ENCODE measurements around the gene RIMS1.

The RIMS1 gene

DNA sequence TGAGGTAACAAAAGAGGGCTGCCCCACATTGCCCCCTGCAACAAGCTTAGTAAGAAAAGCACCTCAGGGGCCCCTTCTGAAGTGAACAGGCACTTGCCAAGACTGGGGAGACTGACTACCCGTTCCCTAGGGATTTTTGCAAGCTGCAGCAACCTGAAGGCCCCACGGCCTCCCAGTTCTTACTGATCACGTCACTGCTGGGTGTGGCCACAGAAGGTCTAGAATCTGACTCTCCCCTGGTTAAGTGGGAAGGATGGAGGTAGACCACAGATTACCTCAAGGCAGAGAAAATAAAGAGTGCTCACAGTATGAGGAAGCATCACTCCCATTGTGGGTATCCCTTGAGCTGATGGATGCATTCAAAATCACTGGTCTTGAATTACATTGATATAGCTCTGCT is 534.1 kb downstream of the RIMS1 start:
- H3K27me3 ChIP-seq (ENCODE audit: insufficient read depth, poor library complexity, severe bottlenecking), result peaks cover 6% of the 10 kb centered on the region
- DNase-seq (ENCODE audit: low read depth in 1 of 2, low spot score in 1 of 2), result no peak
- H3K27ac ChIP-seq (replicated peaks), result no peak overlapping the region
- H3K4me3 ChIP-seq (replicated peaks; ENCODE audit: insufficient read depth, low read length), result no peak overlapping the region
- TF ChIP-seq POLR2AphosphoS5 (IDR thresholded peaks at IDR 0.05; ENCODE audit: low read depth) (no peak), SPI1 (IDR thresholded peaks at IDR 0.05; ENCODE audit: borderline replicate concordance, low read depth) (no peak), GABPA (IDR thresholded peaks at IDR 0.05; ENCODE audit: low read depth) (no peak)
- TF ChIP-seq, protein P1, sequence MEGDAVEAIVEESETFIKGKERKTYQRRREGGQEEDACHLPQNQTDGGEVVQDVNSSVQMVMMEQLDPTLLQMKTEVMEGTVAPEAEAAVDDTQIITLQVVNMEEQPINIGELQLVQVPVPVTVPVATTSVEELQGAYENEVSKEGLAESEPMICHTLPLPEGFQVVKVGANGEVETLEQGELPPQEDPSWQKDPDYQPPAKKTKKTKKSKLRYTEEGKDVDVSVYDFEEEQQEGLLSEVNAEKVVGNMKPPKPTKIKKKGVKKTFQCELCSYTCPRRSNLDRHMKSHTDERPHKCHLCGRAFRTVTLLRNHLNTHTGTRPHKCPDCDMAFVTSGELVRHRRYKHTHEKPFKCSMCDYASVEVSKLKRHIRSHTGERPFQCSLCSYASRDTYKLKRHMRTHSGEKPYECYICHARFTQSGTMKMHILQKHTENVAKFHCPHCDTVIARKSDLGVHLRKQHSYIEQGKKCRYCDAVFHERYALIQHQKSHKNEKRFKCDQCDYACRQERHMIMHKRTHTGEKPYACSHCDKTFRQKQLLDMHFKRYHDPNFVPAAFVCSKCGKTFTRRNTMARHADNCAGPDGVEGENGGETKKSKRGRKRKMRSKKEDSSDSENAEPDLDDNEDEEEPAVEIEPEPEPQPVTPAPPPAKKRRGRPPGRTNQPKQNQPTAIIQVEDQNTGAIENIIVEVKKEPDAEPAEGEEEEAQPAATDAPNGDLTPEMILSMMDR (IDR thresholded peaks at IDR 0.05; ENCODE audit: insufficient read depth, low read length), result no peak
- TF ChIP-seq, protein P2, sequence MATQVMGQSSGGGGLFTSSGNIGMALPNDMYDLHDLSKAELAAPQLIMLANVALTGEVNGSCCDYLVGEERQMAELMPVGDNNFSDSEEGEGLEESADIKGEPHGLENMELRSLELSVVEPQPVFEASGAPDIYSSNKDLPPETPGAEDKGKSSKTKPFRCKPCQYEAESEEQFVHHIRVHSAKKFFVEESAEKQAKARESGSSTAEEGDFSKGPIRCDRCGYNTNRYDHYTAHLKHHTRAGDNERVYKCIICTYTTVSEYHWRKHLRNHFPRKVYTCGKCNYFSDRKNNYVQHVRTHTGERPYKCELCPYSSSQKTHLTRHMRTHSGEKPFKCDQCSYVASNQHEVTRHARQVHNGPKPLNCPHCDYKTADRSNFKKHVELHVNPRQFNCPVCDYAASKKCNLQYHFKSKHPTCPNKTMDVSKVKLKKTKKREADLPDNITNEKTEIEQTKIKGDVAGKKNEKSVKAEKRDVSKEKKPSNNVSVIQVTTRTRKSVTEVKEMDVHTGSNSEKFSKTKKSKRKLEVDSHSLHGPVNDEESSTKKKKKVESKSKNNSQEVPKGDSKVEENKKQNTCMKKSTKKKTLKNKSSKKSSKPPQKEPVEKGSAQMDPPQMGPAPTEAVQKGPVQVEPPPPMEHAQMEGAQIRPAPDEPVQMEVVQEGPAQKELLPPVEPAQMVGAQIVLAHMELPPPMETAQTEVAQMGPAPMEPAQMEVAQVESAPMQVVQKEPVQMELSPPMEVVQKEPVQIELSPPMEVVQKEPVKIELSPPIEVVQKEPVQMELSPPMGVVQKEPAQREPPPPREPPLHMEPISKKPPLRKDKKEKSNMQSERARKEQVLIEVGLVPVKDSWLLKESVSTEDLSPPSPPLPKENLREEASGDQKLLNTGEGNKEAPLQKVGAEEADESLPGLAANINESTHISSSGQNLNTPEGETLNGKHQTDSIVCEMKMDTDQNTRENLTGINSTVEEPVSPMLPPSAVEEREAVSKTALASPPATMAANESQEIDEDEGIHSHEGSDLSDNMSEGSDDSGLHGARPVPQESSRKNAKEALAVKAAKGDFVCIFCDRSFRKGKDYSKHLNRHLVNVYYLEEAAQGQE (IDR thresholded peaks at IDR 0.05; ENCODE audit: insufficient replicate concordance, low read depth), result no peak

DNA sequence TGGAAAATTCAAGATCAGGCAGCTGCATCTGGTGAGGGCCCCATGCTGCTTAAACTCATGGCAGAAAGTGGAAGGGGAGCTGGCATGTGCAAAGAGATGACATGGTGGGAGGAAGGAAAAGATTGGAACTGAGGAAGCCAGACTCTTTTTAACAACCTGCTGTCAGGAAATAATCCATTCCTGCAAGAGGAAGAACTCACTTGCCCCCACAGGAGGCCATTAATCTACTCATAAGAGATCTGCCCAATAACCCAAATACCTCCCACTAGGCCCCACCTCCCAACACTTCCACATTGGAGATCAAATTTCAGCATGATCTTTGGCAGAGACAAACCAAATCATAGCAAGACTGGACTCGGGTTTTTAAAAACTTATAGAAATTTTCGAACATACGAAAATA is 535.0 kb downstream of the RIMS1 start:
- TF ChIP-seq GABPA (IDR thresholded peaks at IDR 0.05; ENCODE audit: low read depth), result no peak
- TF ChIP-seq SPI1 (IDR thresholded peaks at IDR 0.05; ENCODE audit: borderline replicate concordance, low read depth), result no peak
- TF ChIP-seq, protein P1 (IDR thresholded peaks at IDR 0.05; ENCODE audit: insufficient read depth, low read length), result no peak
- no peak for TF ChIP-seq POLR2AphosphoS5 (IDR thresholded peaks at IDR 0.05; ENCODE audit: low read depth)
- TF ChIP-seq, protein P2 (IDR thresholded peaks at IDR 0.05; ENCODE audit: insufficient replicate concordance, low read depth), result no peak
- H3K27me3 ChIP-seq (ENCODE audit: insufficient read depth, poor library complexity, severe bottlenecking), result peaks cover 2% of the 10 kb centered on the region
- no peak overlapping the region for H3K27ac ChIP-seq (replicated peaks)
- no peak overlapping the region for H3K4me3 ChIP-seq (replicated peaks; ENCODE audit: insufficient read depth, low read length)
- DNase-seq (ENCODE audit: low read depth in 1 of 2, low spot score in 1 of 2), result no peak

DNA sequence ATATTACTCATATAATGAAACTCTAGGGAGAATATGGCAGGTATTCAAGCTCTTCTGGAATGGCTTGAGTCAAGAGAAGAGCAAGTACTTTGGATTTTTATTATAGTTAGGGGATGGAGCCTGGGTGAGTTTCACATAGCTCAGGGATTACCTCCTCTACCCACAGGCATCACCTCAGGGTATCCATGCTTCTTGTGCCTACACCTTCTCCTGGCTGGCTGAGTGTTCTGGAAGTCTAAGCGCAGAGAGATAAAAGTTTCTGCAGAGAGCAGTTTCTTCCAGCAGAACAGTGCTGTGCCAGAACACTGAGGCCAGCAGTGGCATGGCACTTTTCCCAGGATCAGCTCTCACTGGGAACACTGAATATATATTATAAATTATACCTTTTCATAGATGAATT is 535.8 kb downstream of the RIMS1 start:
- Histone ChIP-seq H3K27ac (replicated peaks) (no peak overlapping the region), H3K4me3 (replicated peaks; ENCODE audit: insufficient read depth, low read length) (no peak overlapping the region), H3K27me3 (ENCODE audit: insufficient read depth, poor library complexity, severe bottlenecking) (peaks cover 2% of the 10 kb centered on the region)
- no peak for DNase-seq (ENCODE audit: low read depth in 1 of 2, low spot score in 1 of 2)
- TF ChIP-seq, protein P2 (IDR thresholded peaks at IDR 0.05; ENCODE audit: insufficient replicate concordance, low read depth), result no peak
- TF ChIP-seq SPI1 (IDR thresholded peaks at IDR 0.05; ENCODE audit: borderline replicate concordance, low read depth) (no peak), GABPA (IDR thresholded peaks at IDR 0.05; ENCODE audit: low read depth) (no peak), POLR2AphosphoS5 (IDR thresholded peaks at IDR 0.05; ENCODE audit: low read depth) (no peak)
- TF ChIP-seq, protein P1 (IDR thresholded peaks at IDR 0.05; ENCODE audit: insufficient read depth, low read length), result no peak
